Subcutaneous abdominal adipose tissue (tissue), 5 donors: Measurements from ENCODE around the gene CSHL1.
"Not testable (repeated sequence)": the region's sequence is repeated elsewhere in the genome, so short reads cannot be mapped to it uniquely, and the experiment has no call there.

ENCODE experiments used
- H3K27ac ChIP-seq: one replicate; pipeline ENCODE4 v1.7.0; 2013; ENCODE audit warnings: low read depth, mild to moderate bottlenecking, inconsistent platforms, low read length, moderate library complexity
- H3K27me3 ChIP-seq, 5 donors: one replicate each; pipeline ENCODE4 v1.7.0; 2013; ENCODE audit warnings: low read length in 5 of 5, inconsistent platforms in 1 of 5; ENCODE audit not compliant: control insufficient read depth in 5 of 5, insufficient read depth in 4 of 5
- H3K36me3 ChIP-seq, 5 donors: one replicate each; pipeline ENCODE4 v1.7.0; 2013; ENCODE audit warnings: low read length in 5 of 5; ENCODE audit not compliant: control insufficient read depth in 5 of 5, insufficient read depth in 5 of 5
- H3K4me1 ChIP-seq, 5 donors: one replicate each; pipeline ENCODE4 v1.7.0; 2013; ENCODE audit warnings: low read length in 5 of 5, mild to moderate bottlenecking in 3 of 5, moderate library complexity in 1 of 5; ENCODE audit not compliant: control insufficient read depth in 5 of 5, insufficient read depth in 5 of 5
- H3K4me3 ChIP-seq, 5 donors: one replicate each; pipeline ENCODE4 v1.7.0; 2013; ENCODE audit warnings: low read length in 5 of 5, low read depth in 1 of 5
- H3K9ac ChIP-seq, 5 donors: one replicate each; pipeline ENCODE4 v1.7.0; 2013; ENCODE audit warnings: low read length in 5 of 5, mild to moderate bottlenecking in 4 of 5, moderate library complexity in 3 of 5
- H3K9me3 ChIP-seq, 5 donors: one replicate each; pipeline ENCODE4 v1.7.0; 2013; ENCODE audit warnings: low read length in 5 of 5; ENCODE audit not compliant: control insufficient read depth in 5 of 5
- donor health status: healthy.
- donor health status: healthy.
- donor health status: healthy.
- donor health status: healthy.
- donor health status: healthy.

CSHL1 gene

GRCh38 chr17:63873577-63873976 lies 37.5 kb downstream of the CSHL1 start, which contains the start of gene CSH2:
CSH2 (minus strand) TSS chr17:63873677; CDS start chr17:63873614, 63 bp downstream.
- not testable (repeated sequence) for H3K36me3 ChIP-seq, H3K9me3 ChIP-seq, H3K27me3 ChIP-seq, H3K27ac ChIP-seq, H3K9ac ChIP-seq, H3K4me3 ChIP-seq, H3K4me1 ChIP-seq

DNA sequence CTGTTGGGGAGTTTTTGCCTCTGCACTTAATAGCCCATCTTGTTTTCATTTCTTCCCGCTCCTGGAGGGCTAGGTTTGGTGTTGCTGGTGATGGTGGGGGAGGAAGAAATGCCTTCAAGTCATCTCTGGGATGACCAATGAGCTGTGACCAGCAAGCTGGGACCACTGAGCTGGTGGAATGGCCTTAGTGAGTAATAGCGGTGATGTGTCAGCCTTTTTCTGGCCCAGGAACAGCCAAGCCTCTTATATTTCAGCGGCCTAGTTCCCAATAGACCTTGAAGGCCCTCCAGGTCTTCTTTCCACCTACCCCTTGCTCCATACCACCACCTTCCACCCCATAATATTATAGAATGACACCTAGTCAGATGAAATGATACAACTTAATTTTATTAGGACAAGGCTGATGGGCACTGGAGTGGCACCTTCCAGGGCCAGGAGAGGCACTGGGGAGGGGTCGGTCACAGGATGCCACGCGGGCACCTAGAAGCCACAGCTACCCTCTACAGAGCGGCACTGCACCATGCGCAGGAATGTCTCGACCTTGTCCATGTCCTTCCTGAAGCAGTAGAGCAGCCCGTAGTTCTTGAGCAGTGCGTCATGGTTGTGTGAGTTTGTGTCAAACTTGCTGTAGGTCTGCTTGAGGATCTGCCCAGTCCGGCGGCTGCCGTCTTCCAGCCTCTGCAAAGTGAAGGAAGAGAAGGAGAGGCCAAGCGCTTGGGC lies 39.3 kb downstream of the CSHL1 start:
- H3K9me3 ChIP-seq, H3K4me3 ChIP-seq, H3K4me1 ChIP-seq, H3K9ac ChIP-seq, H3K36me3 ChIP-seq, H3K27ac ChIP-seq, H3K27me3 ChIP-seq: not testable (repeated sequence)

GRCh38 chr17:63870292-63870665 lies 40.8 kb downstream of the CSHL1 start:
- not testable (repeated sequence) for H3K4me3 ChIP-seq, H3K27ac ChIP-seq

GRCh38 chr17:63869491-63870291 lies 41.4 kb downstream of the CSHL1 start:
- H3K27me3 ChIP-seq, H3K9me3 ChIP-seq, H3K4me3 ChIP-seq, H3K27ac ChIP-seq, H3K36me3 ChIP-seq, H3K4me1 ChIP-seq, H3K9ac ChIP-seq: not testable (repeated sequence)

More at GRCh38 chr17:63870292-63870665, 40.8 kb downstream of the CSHL1 start:
- H3K9me3 ChIP-seq, H3K4me1 ChIP-seq, H3K36me3 ChIP-seq, H3K9ac ChIP-seq, H3K27me3 ChIP-seq: not testable (repeated sequence)

- not testable (repeated sequence) for H3K9me3 ChIP-seq, H3K27me3 ChIP-seq, H3K27ac ChIP-seq, H3K4me1 ChIP-seq, H3K4me3 ChIP-seq, H3K9ac ChIP-seq, H3K36me3 ChIP-seq
Measured at GRCh38 chr17:63866625-63867024, 44.4 kb downstream of the CSHL1 start.
